Erythroblast (primary cell): ENCODE results near the gene PRKCE.

Experiments used
- GATA1 ChIP-seq: IDR thresholded peaks from 2 replicates; pipeline ENCODE4 v1.6.1; 2011; ENCODE audit warnings: low read depth, mild to moderate bottlenecking, control low read depth, low read length, moderate library complexity
- POLR2A ChIP-seq: IDR thresholded peaks from 2 replicates; pipeline ENCODE4 v1.6.1; 2011; ENCODE audit warnings: mild to moderate bottlenecking, low read length

DNA sequence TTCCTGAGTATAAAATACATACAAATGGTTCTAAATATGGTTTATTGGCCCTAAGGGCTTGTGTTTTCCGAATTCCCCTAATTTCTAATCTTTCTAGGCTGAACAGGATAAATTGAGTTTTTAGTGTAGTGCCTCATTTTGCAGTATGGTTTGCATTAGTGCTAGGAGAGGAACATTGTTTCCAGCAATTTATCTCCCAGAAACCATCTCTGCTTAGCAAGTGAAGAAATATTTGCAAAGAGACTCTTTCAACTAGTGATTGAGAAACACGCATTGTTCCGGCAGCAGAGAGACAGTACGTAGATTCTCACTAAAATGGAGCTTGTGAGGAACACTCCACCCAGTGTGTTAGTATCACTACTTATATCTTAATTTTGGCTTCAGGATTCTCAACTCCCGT is 468.0 kb downstream of the PRKCE start:
- TF ChIP-seq POLR2A (no peak), GATA1 (no peak)
